ENCODE results near the gene PLXDC2. TPM values are rescaled to one million over a fixed set of nuclear protein-coding genes. Genes with fewer than 3 reads are reported as not detected.

The PLXDC2 gene
- total RNA-seq, 1 donor from 2014 or later = 1.3 TPM

DNA sequence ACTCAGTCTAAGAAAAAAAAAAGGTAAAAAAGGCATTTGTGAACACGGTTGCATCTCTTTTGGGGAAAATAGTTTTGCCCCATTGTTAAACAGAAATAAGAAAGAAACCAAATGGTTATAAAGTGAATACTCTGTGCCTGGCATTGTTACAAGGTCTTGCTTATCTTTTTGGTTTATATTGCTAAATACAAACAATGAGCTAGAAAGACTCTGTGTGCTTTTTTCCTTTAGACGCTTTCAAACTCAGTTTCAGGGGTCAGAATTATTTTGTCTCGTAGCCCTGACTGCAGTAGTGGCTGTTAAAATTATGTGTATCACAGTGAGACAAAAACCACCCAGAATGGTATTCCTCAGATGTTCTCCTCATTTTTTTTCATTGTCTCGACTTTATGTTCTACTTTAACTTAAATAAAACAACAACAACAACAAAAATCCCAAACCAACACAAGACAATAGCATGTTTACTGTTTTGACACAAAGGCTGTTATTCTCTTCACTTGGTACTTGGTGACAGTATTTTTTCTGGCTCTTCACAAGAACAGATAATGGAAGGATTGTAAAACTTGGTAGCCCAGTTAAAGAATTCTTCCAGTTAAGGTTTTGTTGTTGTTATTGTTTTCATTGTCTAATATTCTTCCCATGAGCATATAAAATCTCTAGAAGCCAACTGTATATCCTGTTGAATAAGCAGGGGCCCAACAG, 190.1 kb downstream of the PLXDC2 start:
- FAIRE-seq = no peak
- TF ChIP-seq, protein P1, sequence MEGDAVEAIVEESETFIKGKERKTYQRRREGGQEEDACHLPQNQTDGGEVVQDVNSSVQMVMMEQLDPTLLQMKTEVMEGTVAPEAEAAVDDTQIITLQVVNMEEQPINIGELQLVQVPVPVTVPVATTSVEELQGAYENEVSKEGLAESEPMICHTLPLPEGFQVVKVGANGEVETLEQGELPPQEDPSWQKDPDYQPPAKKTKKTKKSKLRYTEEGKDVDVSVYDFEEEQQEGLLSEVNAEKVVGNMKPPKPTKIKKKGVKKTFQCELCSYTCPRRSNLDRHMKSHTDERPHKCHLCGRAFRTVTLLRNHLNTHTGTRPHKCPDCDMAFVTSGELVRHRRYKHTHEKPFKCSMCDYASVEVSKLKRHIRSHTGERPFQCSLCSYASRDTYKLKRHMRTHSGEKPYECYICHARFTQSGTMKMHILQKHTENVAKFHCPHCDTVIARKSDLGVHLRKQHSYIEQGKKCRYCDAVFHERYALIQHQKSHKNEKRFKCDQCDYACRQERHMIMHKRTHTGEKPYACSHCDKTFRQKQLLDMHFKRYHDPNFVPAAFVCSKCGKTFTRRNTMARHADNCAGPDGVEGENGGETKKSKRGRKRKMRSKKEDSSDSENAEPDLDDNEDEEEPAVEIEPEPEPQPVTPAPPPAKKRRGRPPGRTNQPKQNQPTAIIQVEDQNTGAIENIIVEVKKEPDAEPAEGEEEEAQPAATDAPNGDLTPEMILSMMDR (IDR thresholded peaks at IDR 0.05; ENCODE audit: insufficient read depth, low read length, severe bottlenecking) = no peak

GRCh38 chr10:20007426-20007825, 191.2 kb downstream of the PLXDC2 start:
- Histone ChIP-seq H3K4me3 (ENCODE audit: low read depth, low read length) (no peak overlapping the region), H3K36me3 (ENCODE audit: control insufficient read depth, insufficient read depth, low read length) (no peaks in the 10 kb centered on the region), H3K27me3 (ENCODE audit: control insufficient read depth, insufficient read depth, low read length) (no peaks in the 10 kb centered on the region)
- DNase-seq (ENCODE audit: low read depth) (peak; percentile 68), FAIRE-seq (no peak)
- TF ChIP-seq, protein P1 (IDR thresholded peaks at IDR 0.05; ENCODE audit: insufficient read depth, low read length, severe bottlenecking) = no peak

More for the DNA sequence above, 190.1 kb downstream of the PLXDC2 start:
- Histone ChIP-seq H3K27me3 (ENCODE audit: control insufficient read depth, insufficient read depth, low read length) (no peaks in the 10 kb centered on the region), H3K36me3 (ENCODE audit: control insufficient read depth, insufficient read depth, low read length) (no peaks in the 10 kb centered on the region), H3K4me3 (ENCODE audit: low read depth, low read length) (no peak overlapping the region)
- no peak for DNase-seq (ENCODE audit: low read depth)

DNA sequence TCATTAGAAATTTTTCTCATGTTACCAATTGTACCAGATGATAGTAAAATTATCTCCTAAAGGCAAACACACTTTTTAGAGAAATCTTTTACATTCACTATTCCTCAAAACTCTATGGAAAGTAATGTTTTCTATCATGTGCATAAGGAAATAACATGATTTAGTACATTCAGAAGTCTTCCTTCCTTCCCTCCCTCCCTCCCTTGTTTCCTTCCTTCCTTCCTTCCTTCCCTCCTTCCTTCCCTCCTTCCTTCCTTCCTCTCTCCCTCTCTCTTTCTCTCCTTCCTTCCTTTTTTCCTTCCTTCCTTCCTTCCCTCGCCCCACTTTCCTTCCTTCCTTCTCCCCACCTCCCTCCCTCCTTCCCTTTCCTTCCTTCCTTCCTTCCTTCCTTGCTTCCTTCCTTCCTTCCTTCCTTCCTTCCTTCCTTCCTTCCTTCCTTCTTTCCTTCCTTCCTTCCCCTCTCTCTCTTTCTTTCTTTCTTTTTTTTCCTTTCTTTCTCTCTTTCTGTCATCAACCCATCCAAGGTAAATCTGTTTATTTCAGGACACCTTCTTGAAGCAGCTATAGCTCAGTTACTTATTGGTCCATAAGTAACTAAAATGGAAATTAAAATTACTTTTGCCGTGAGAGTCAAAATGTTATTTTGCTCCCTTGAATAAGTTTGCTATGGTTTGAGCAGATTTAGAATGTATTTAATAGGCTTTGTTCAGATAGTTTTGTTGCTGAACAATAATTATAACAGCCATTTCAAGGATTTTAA, 197.9 kb downstream of the PLXDC2 start:
- FAIRE-seq (no peak), DNase-seq (ENCODE audit: low read depth) (no peak)
- no peaks in the 10 kb centered on the region for H3K36me3 ChIP-seq (ENCODE audit: control insufficient read depth, insufficient read depth, low read length)
- H3K4me3 ChIP-seq (ENCODE audit: low read depth, low read length) = no peak overlapping the region
- TF ChIP-seq, protein P1 (IDR thresholded peaks at IDR 0.05; ENCODE audit: insufficient read depth, low read length, severe bottlenecking) = no peak
- no peaks in the 10 kb centered on the region for H3K27me3 ChIP-seq (ENCODE audit: control insufficient read depth, insufficient read depth, low read length)

GRCh38 chr10:20017961-20018360, 201.7 kb downstream of the PLXDC2 start:
- Histone ChIP-seq H3K36me3 (ENCODE audit: control insufficient read depth, insufficient read depth, low read length) (no peaks in the 10 kb centered on the region), H3K4me3 (ENCODE audit: low read depth, low read length) (no peak overlapping the region), H3K27me3 (ENCODE audit: control insufficient read depth, insufficient read depth, low read length) (no peaks in the 10 kb centered on the region)
- TF ChIP-seq, protein P1 (IDR thresholded peaks at IDR 0.05; ENCODE audit: insufficient read depth, low read length, severe bottlenecking) = no peak
- FAIRE-seq (no peak), DNase-seq (ENCODE audit: low read depth) (peak; percentile 36)

GRCh38 chr10:20020677-20021076, 204.4 kb downstream of the PLXDC2 start:
- DNase-seq (ENCODE audit: low read depth) (no peak), FAIRE-seq (no peak)
- Histone ChIP-seq H3K4me3 (ENCODE audit: low read depth, low read length) (no peak overlapping the region), H3K36me3 (ENCODE audit: control insufficient read depth, insufficient read depth, low read length) (no peaks in the 10 kb centered on the region), H3K27me3 (ENCODE audit: control insufficient read depth, insufficient read depth, low read length) (no peaks in the 10 kb centered on the region)
- TF ChIP-seq, protein P1 (IDR thresholded peaks at IDR 0.05; ENCODE audit: insufficient read depth, low read length, severe bottlenecking) = no peak
